OCI-LY7 (cell line): ENCODE measurements around the gene HRAS. TPM values are rescaled to one million over a fixed set of nuclear protein-coding genes. Genes with fewer than 3 reads are reported as not detected.
A peak's percentile ranks its signal among the peaks of the same experiment; 100 is the strongest.

Experiments
- BruUV-seq: library from RNA; stranded (reverse); fragments of 400-500 nt; replicated peaks from 2 replicates; lab custom pipeline; 2021; lab: Mats Ljungman, UMichigan
- CTCF ChIA-PET: fragments of 300-600 bp; sonication (Branson Sonifier 250); formaldehyde crosslinking; loops from one replicate; lab custom pipeline; 2022; ENCODE audit warnings: antibody characterized with exemption; ENCODE audit not compliant: unreplicated experiment; lab: Charles Lee
- POLR2A ChIA-PET: fragments of 300-600 bp; sonication (Branson Sonifier 250); formaldehyde crosslinking; loops from one replicate; lab custom pipeline; 2022; ENCODE audit warnings: antibody characterized with exemption; lab: Charles Lee
- DNase-seq: peaks from one replicate; pipeline ENCODE4 v3.0.0-alpha.2; 2015; ENCODE audit warnings: low spot score
- H2AFZ ChIP-seq: fragments of 200-600 bp; sonication (generic), shearing (Covaris generic); 2 replicates; pipeline ENCODE4 v1.6.1; 2014; ENCODE audit warnings: mild to moderate bottlenecking, antibody characterized with exemption, low read length, moderate library complexity
- H3K27ac ChIP-seq: fragments of 200-600 bp; sonication (generic); 2 replicates; pipeline ENCODE4 v1.5.1; 2014; ENCODE audit warnings: mixed run types, low read depth, mild to moderate bottlenecking, moderate library complexity, low read length, inconsistent platforms; ENCODE audit not compliant: poor library complexity, severe bottlenecking
- H3K36me3 ChIP-seq: fragments of 200-600 bp; sonication (generic); 2 replicates; pipeline ENCODE4 v1.6.1; 2014; ENCODE audit warnings: mild to moderate bottlenecking, antibody characterized with exemption, low read length, moderate library complexity, mixed read lengths; ENCODE audit not compliant: insufficient read depth
- H3K4me1 ChIP-seq: fragments of 200-600 bp; sonication (generic); 2 replicates; pipeline ENCODE4 v1.5.1; 2014; ENCODE audit warnings: mild to moderate bottlenecking, low read length; ENCODE audit not compliant: insufficient read depth, poor library complexity, severe bottlenecking
- H3K4me2 ChIP-seq: fragments of 200-600 bp; sonication (generic); 2 replicates; pipeline ENCODE4 v1.6.1; 2014; ENCODE audit warnings: mild to moderate bottlenecking, low read length
- H3K4me3 ChIP-seq: fragments of 200-600 bp; sonication (generic); 2 replicates; pipeline ENCODE4 v1.5.1; 2014; ENCODE audit warnings: mild to moderate bottlenecking, low read depth, low read length; ENCODE audit not compliant: poor library complexity, severe bottlenecking
- H3K79me2 ChIP-seq: fragments of 200-600 bp; sonication (generic); 2 replicates; pipeline ENCODE4 v1.6.1; 2016; ENCODE audit warnings: low read depth, mild to moderate bottlenecking, low read length, moderate library complexity, mixed read lengths; ENCODE audit not compliant: insufficient read depth
- H3K9me2 ChIP-seq: fragments of 200-600 bp; sonication (generic); 2 replicates; pipeline ENCODE4 v1.6.1; 2016; ENCODE audit warnings: mild to moderate bottlenecking, low read length, mixed read lengths; ENCODE audit not compliant: insufficient read depth
- H3K9me3 ChIP-seq: fragments of 200-600 bp; sonication (generic); 2 replicates; pipeline ENCODE4 v1.6.1; 2014; ENCODE audit warnings: mild to moderate bottlenecking, mixed run types, low read length, mixed read lengths
- H4K20me1 ChIP-seq: fragments of 200-600 bp; sonication (generic); 2 replicates; pipeline ENCODE4 v1.6.1; 2014; ENCODE audit warnings: mild to moderate bottlenecking, antibody characterized with exemption, low read length, moderate library complexity, mixed read lengths; ENCODE audit not compliant: insufficient read depth
- EZH2phosphoT487 ChIP-seq: fragments of 200-600 bp; sonication (generic); IDR thresholded peaks from 2 replicates; pipeline ENCODE4 v1.6.1; 2018; ENCODE audit warnings: low read depth, borderline replicate concordance, mild to moderate bottlenecking, mixed run types, antibody characterized with exemption, low read length, moderate library complexity, mixed read lengths
- intact Hi-C: fragments of 100-400 bp; cut with micrococcal nuclease; formaldehyde crosslinking; loops from one replicate; pipeline ENCODE4 v1.10.0; 2022; ENCODE audit not compliant: unreplicated experiment
- total RNA-seq, 2 experiments: library from RNA; depleted of rRNA in 1 of 2; stranded (reverse); fragments of >200 nt in 1 of 2; shearing (Covaris generic) in 1 of 2; gene quantifications; 2 replicates each; pipeline ENCODE4 v1.2.3, GENCODE V29; 2014 to 2022
- TF ChIP-seq, protein P1 (sequence below): fragments of 200-600 bp; sonication (generic); conservative IDR thresholded peaks from 2 replicates; pipeline ENCODE4 v1.5.1; 2014; ENCODE audit warnings: mild to moderate bottlenecking, antibody characterized with exemption, low read length, moderate library complexity, mixed read lengths

Gene HRAS
- total RNA-seq, 2 experiments from 2014 or later: 46.9 to 53.0 TPM

DNA sequence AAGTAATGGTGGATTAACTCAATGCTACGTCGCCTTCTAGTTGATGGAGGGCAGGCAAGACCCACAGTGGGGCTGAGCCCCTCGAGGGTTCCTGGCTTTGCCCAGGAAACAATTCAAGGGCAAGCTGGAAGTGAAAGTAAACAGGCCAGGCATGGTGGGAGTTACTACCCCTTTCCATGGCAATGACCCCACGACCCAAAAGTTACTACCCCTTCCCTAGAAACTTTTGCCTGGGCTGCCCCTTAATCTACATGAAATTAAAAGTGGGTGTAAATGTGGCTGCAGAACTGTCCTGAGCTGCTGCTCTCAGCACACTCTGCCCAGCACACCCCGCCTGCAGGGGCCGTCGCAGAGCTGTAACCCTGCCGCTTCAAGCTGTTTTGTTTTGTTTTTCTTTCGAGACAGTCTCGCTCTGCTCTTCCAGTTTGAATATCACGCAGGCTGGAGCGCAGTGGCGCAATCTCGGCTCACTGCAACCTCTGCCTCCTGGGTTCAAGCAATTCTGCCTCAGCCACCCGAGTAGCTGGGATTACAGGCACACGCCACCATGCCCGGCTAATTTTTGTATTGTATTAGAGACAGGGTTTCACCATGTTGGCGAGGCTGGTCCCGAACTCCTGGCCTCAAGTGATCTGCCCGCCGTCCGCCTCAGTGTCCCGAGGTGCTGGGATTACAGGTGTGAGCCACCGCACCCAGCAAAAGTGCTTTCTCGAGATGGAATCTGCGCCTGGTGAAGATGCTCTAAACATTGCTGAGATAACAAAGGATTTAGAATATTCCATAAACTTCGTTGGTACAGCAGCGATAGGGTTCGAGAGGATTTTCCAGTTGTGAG, 22.4 kb downstream of the HRAS start:
- no peak for DNase-seq
- H3K4me1 ChIP-seq: peaks cover 2% of the 10 kb centered on the region
- H2AFZ ChIP-seq: no peak overlapping the region
- TF ChIP-seq, protein P1, sequence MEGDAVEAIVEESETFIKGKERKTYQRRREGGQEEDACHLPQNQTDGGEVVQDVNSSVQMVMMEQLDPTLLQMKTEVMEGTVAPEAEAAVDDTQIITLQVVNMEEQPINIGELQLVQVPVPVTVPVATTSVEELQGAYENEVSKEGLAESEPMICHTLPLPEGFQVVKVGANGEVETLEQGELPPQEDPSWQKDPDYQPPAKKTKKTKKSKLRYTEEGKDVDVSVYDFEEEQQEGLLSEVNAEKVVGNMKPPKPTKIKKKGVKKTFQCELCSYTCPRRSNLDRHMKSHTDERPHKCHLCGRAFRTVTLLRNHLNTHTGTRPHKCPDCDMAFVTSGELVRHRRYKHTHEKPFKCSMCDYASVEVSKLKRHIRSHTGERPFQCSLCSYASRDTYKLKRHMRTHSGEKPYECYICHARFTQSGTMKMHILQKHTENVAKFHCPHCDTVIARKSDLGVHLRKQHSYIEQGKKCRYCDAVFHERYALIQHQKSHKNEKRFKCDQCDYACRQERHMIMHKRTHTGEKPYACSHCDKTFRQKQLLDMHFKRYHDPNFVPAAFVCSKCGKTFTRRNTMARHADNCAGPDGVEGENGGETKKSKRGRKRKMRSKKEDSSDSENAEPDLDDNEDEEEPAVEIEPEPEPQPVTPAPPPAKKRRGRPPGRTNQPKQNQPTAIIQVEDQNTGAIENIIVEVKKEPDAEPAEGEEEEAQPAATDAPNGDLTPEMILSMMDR: no peak
- H3K4me2 ChIP-seq: no peak overlapping the region
- no peak overlapping the region for H3K4me3 ChIP-seq
- H3K27ac ChIP-seq: no peak overlapping the region
- intact Hi-C loops: no loop called here
- ChIA-PET POLR2A (interaction anchor here (0.7 kb wide), 1 partner anchor 184 kb away, joined by 4 read pairs; no protein-coding TSS in a partner anchor), CTCF (interaction anchor here (0.5 kb wide), 1 partner anchor 208 kb away, joined by 4 read pairs; no protein-coding TSS in a partner anchor)
- peaks cover 2% of the 10 kb centered on the region; the same call in 1 of the 2 replicates for H3K79me2 ChIP-seq
- no peaks in the 10 kb centered on the region for H4K20me1 ChIP-seq
- no TSS peak for BruUV-seq
- no peaks in the 10 kb centered on the region; the same call in 1 of the 2 replicates for H3K9me3 ChIP-seq
- no peaks in the 10 kb centered on the region for H3K9me2 ChIP-seq
- peaks cover 9% of the 10 kb centered on the region; the same call in 1 of the 2 replicates for H3K36me3 ChIP-seq

DNA sequence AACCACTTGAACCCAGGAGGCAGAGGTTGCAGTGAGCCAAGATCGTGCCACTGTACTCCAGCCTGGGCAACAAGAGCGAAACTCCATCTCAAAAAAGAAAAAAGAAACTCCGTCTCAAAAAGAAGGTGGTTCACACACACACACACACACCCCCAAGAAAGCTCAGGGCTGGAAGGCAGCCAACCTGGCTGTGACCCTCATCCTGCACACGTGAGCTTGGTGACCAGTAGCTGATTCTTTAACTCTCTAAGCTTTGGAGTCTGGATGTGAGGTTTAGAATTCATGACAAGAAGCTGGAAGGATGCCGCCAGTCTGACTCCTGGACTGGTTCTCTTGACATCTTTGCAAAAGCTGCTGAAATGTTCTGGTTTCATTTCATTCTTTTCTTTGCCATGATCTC, 26.4 kb downstream of the HRAS start:
- no peaks in the 10 kb centered on the region for H4K20me1 ChIP-seq
- H3K9me3 ChIP-seq: no peaks in the 10 kb centered on the region
- H3K4me3 ChIP-seq: no peak overlapping the region
- intact Hi-C loops: loop anchor here (5.0 kb wide), 3 partner anchors 102 to 403 kb away; partner anchors contain the start of genes BET1L, CHID1 and RIC8A
- POLR2A ChIA-PET: interaction anchor here (0.6 kb wide), 1 partner anchor 303 kb away, joined by 3 read pairs; no protein-coding TSS in a partner anchor
- DNase-seq: no peak
- peaks cover 28% of the 10 kb centered on the region for H3K4me1 ChIP-seq
- CTCF ChIA-PET: no interaction called here
- peaks cover 9% of the 10 kb centered on the region; the same call in 1 of the 2 replicates for H3K36me3 ChIP-seq
- peaks cover 23% of the 10 kb centered on the region for H3K79me2 ChIP-seq
- BruUV-seq: TSS peak; percentile 64
- H3K9me2 ChIP-seq: no peaks in the 10 kb centered on the region
- TF ChIP-seq, protein P1: no peak
- no peak for TF ChIP-seq EZH2phosphoT487
- no peak overlapping the region for H2AFZ ChIP-seq
- H3K27ac ChIP-seq: no peak overlapping the region
- H3K4me2 ChIP-seq: no peak overlapping the region
